Right lobe of liver (tissue), 6 donors: Measurements from ENCODE around the gene RIMBP2. TPM values are rescaled to one million over a fixed set of nuclear protein-coding genes. Genes with fewer than 3 reads are reported as not detected.

Experiments used
- ATAC-seq, 4 donors: fragments of 200-7000 bp; cut with Tn5 transposase; one replicate each; pipeline ENCODE4 v1.9.1; 2020; ENCODE audit warnings: mild to moderate bottlenecking in 4 of 4, moderate library complexity in 4 of 4
- DNase-seq, 3 donors: peaks; one replicate each; pipeline ENCODE4 v3.0.0-alpha.2; 2020
- H3K27ac ChIP-seq, 3 donors: fragments of 200-600 bp; one replicate each; pipeline ENCODE4 v1.8.0; 2022
- H3K27me3 ChIP-seq, 2 donors: fragments of 200-600 bp; one replicate each; pipeline ENCODE4 v1.8.0; 2022
- H3K36me3 ChIP-seq, 4 donors: fragments of 200-600 bp; sonication (generic) in 1 of 4; one replicate each; pipeline versions ENCODE4 v1.5.1 to v1.8.0; 2017 to 2022; ENCODE audit warnings: control low read depth in 1 of 4
- H3K4me1 ChIP-seq, 4 donors: fragments of 200-600 bp; sonication (generic) in 1 of 4; one replicate each; pipeline versions ENCODE4 v1.5.1 to v1.8.0; 2017 to 2022; ENCODE audit warnings: control low read depth in 1 of 4
- H3K4me3 ChIP-seq, 3 donors: fragments of 200-600 bp; one replicate each; pipeline ENCODE4 v1.8.0; 2022
- H3K9me3 ChIP-seq, 4 donors: fragments of 200-600 bp; sonication (generic) in 1 of 4; one replicate each; pipeline versions ENCODE4 v1.5.1 to v1.8.0; 2017 to 2022; ENCODE audit warnings: control low read depth in 1 of 4
- CTCF ChIP-seq, 4 donors: fragments of 200-600 bp in 3 of 4; fragments of 450-650 bp in 1 of 4; IDR thresholded peaks; one replicate each; pipeline versions ENCODE4 v1.5.1 to v1.8.0; 2016 to 2022; ENCODE audit warnings: antibody characterized with exemption in 4 of 4, mild to moderate bottlenecking in 2 of 4
- POLR2A ChIP-seq: fragments of 450-650 bp; IDR thresholded peaks from one replicate; pipeline ENCODE4 v1.6.1; 2017; ENCODE audit warnings: antibody characterized with exemption, mild to moderate bottlenecking
- WGBS: methylation state at CpG from one replicate; pipeline ENCODE4 v1.1.6; 2018; ENCODE audit warnings: low coverage, low lambda C conversion rate; ENCODE audit not compliant: insufficient coverage; ENCODE audit errors: missing lambda C conversion rate; 5-methylcytosine and 5-hydroxymethylcytosine counted together
- intact Hi-C, 2 donors: fragments of 100-400 bp; cut with DNase I; formaldehyde crosslinking; loops; one replicate each; pipeline versions ENCODE4 v1.11.2 to v1.14.1; 2022
- total RNA-seq, 6 experiments: library from RNA; depleted of rRNA in 2 of 6; stranded (reverse); fragments of >200 nt in 2 of 6; fragmentation: NEBNext Ultra II Directional in 3 of 6; extraction: Animal tissue kit (Norgen Biotek cat#: 25700) in 3 of 6; gene quantifications; one replicate each; pipeline versions ENCODE4 v1.1.0 to v1.2.4, GENCODE V29; 2016 to 2023
- donor health status: DM: no; HTN: yes; CAD: no.
- donor health status: DM: no; HTN: no; CAD: no.
- donor health status: DM: no; HTN: no; CAD: no.
- donor health status: DM: no; HTN: yes; CAD: no.
- donor health status: DM: no; HTN: yes; CAD: no.

The RIMBP2 gene
- total RNA-seq, 6 experiments from 2014 or later: 0.04 to 0.19 TPM; not detected in 4

GRCh38 chr12:130611026-130611905 is 104.8 kb downstream of the RIMBP2 start:
- WGBS: 86% methylated on average over 10 of the region's 39 CpGs

GRCh38 chr12:130609966-130610365 is 106.1 kb downstream of the RIMBP2 start:
- WGBS: 58% methylated on average over 8 of the region's 11 CpGs
- Histone ChIP-seq H3K36me3 (no peaks in the 10 kb centered on the region), H3K27ac (no peak overlapping the region), H3K27me3 (no peaks in the 10 kb centered on the region), H3K9me3 (no peaks in the 10 kb centered on the region), H3K4me3 (no peak overlapping the region), H3K4me1 (no peaks in the 10 kb centered on the region)
- intact Hi-C loops: no loop called here
- no peak for ATAC-seq
- TF ChIP-seq CTCF (IDR thresholded peaks at IDR 0.05) (no peak), POLR2A (no peak)
- no peak for DNase-seq

More at GRCh38 chr12:130611026-130611905, 104.8 kb downstream of the RIMBP2 start:
- intact Hi-C loops: no loop called here
- no peaks in the 10 kb centered on the region for H3K9me3 ChIP-seq
- no peaks in the 10 kb centered on the region for H3K4me1 ChIP-seq
- no peak for TF ChIP-seq CTCF (IDR thresholded peaks at IDR 0.05)
- no peak for TF ChIP-seq POLR2A
- no peak overlapping the region for H3K4me3 ChIP-seq
- DNase-seq (no peak), ATAC-seq (no peak)
- H3K27me3 ChIP-seq: no peaks in the 10 kb centered on the region
- no peak overlapping the region for H3K27ac ChIP-seq
- H3K36me3 ChIP-seq: no peaks in the 10 kb centered on the region

- Histone ChIP-seq H3K27ac (no peak overlapping the region), H3K9me3 (no peaks in the 10 kb centered on the region), H3K4me3 (no peak overlapping the region), H3K4me1 (no peaks in the 10 kb centered on the region), H3K27me3 (no peaks in the 10 kb centered on the region), H3K36me3 (no peaks in the 10 kb centered on the region)
- TF ChIP-seq POLR2A (no peak), CTCF (IDR thresholded peaks at IDR 0.05) (no peak)
- ATAC-seq (no peak), DNase-seq (no peak)
- WGBS: 63% methylated on average over 6 of the region's 7 CpGs
- intact Hi-C loops: no loop called here
Observed at GRCh38 chr12:130608831-130609230, 107.3 kb downstream of the RIMBP2 start.

- Histone ChIP-seq H3K4me1 (no peaks in the 10 kb centered on the region), H3K27me3 (no peaks in the 10 kb centered on the region), H3K36me3 (no peaks in the 10 kb centered on the region), H3K4me3 (no peak overlapping the region), H3K27ac (no peak overlapping the region), H3K9me3 (no peaks in the 10 kb centered on the region)
- DNase-seq (no peak), ATAC-seq (no peak)
- intact Hi-C loops: no loop called here
- TF ChIP-seq CTCF (IDR thresholded peaks at IDR 0.05) (no peak), POLR2A (no peak)
- WGBS: 51% methylated on average over 5 of the region's 5 CpGs
Observed at GRCh38 chr12:130608132-130608531, 108.0 kb downstream of the RIMBP2 start.
